ENCODE data around the gene TFDP3. TPM values are rescaled to one million over a fixed set of nuclear protein-coding genes. Genes with fewer than 3 reads are reported as not detected.

The TFDP3 gene
- total RNA-seq = not detected in 2 replicates

GRCh38 chrX:133218329-133218728 lies at the start of gene TFDP3:
Gene TFDP3 (minus strand): TSS chrX:133218354. CDS start chrX:133218259, 95 bp downstream.

Other genes starting within 250 kb of the TFDP3 start
- gene USP26, start 121.2 kb downstream of the TFDP3 start, total RNA-seq = not detected in 2 replicates
- gene GPC4, start 197.1 kb upstream of the TFDP3 start, total RNA-seq = 3.3 and 3.5 TPM in 2 replicates